Islet precursor cell (in vitro differentiated cells): Measurements from ENCODE around the gene MIP.
"Not testable (repeated sequence)": the region's sequence is repeated elsewhere in the genome, so short reads cannot be mapped to it uniquely, and the experiment has no call there.

Experiments used
- DNase-seq: peaks from one replicate; pipeline ENCODE4 v3.0.0-alpha.2; 2018

Gene MIP

GRCh38 chr12:56401612-56402011, 52.8 kb downstream of the MIP start:
- DNase-seq = not testable (repeated sequence)

GRCh38 chr12:56401125-56401524, 53.3 kb downstream of the MIP start:
- not testable (repeated sequence) for DNase-seq
